Measurements from ENCODE around the gene CA14.
"Not testable (repeated sequence)": the region's sequence is repeated elsewhere in the genome, so short reads cannot be mapped to it uniquely, and the experiment has no call there.

CA14 gene

DNA sequence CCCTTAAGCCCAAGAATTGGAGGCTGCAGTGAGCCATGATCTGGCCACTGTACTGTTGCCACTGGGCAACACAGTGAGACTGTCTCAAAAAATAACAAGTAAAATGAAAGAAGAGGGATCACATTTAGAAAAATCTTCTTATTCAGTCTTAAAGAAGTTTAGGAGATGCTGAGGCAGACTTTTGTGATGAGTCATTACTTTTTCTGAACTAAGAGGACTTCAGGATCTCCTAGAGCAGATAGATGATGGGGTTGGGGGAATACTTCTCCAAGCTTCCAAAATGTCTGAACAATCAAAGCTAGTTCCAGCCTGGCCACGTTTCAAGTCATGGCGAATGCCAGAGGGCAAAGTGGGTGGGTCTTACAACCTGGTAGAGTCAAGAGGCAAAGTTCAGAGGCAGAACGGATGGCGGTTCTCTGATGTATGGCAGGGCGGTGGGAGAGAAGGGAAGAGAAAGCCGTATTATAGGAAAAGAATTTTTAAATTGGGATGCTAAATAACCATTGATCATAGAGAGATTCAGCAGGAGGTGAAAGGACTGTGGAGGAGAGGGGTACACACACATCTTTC lies 22.6 kb downstream of the CA14 start:
- no peak for DNase-seq (ENCODE audit: low spot score)

DNA sequence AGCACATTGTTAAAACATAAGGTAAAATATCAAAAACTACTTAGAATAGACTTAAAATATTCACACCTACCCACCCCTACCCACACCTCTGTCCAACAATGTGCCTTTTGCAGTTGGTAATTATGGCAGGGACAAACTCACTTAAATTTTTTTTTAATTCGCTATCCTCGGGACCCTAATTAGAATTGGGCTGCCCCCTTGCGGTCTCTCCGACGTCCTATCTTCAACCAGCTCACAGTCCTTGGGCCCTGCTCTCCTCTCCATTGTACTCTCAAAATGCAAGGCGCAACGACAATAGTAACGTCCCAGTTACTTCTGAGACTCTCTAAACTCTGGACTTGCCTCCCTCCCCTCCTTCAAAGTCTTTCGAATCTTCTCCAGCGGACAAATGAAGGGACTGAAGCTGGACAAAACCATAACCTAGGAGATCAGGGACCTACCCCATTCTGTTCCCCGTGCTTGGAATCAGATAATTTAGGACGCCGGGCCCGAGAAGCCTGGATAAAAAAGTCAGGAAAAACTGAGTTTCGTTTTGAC lies 23.7 kb downstream of the CA14 start:
- peak; percentile 53 for DNase-seq (ENCODE audit: low spot score)

DNA sequence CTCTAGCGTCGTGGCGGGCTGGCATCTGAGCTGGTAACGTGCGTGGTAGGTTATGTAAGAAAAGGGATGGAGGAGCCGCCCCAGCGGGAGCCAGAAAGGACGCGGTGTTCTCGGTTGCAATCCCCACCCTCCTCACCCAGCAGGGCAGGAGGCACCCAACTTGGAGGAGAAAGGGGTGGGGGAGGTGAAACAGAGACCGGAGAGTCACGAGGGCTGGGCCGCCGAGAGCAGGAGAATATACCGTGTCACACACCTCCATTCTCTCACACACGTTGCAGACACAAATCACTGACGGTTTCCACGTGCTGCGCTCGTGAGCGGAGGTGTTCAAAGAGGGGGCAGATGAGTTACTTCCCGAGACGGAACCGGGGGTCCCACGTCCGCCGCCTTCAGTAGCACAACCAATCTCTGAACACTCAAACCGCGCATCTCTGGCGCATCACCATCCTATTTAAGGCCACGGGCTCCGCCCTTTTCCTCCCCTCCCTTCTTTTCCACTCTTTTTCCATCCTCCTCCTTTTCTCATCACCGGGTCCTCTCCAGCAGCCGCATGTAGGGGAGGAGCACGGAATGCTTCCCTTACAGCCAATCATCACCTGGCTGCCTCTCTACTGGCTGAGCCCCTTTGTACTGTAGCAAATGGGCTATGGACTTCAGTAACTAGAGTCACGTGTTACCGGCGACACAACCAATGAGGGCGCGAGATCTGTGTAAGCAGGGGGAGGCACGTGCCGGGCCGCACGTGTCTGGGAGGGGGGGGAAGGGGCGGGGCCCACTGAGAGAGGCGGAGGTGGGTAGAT lies 24.4 kb downstream of the CA14 start, which contains the start of gene CIART:
TSS of gene CIART (plus strand) at position 797 of the 800 bp plus-strand sequence. CDS start 714 bp downstream, outside the sequence.
- DNase-seq (ENCODE audit: low spot score): peak; percentile 69

DNA sequence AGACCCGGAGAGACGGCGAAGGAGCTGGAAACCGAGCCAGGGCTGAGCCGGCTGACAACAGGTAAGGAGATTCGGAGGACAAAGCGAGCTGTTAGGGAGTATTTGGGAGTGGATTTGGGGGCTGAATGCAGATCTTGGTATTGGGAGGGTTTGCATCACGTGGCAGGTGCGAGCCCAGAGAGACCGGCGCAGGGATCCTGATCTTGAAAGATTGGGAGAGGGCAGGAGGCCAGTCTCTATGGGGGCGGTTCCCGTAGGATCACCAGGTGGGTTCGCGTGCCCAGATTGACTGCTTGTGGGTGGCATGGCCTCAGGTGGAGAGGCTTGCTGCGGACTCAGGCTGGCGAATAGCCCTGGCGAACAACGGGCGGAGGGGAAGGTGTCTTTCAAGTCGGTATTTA lies 25.0 kb downstream of the CA14 start:
- no peak for DNase-seq (ENCODE audit: low spot score)

DNA sequence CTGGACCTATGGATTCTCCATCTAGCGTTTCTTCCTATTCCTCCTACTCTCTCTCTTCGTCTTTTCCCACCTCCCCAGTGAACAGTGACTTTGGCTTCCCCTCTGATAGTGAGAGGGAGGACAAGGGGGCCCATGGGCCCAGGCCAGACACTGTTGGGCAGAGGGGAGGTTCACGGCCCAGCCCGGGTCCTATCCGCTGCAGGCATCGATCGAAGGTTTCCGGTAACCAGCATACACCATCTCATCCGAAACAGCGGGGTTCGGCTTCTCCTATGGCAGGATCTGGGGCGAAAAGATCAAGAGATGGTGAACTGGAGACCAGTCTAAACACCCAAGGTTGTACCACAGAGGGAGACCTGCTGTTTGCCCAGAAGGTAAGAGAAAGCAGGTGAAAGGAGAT lies 25.7 kb downstream of the CA14 start:
- no peak for DNase-seq (ENCODE audit: low spot score)

DNA sequence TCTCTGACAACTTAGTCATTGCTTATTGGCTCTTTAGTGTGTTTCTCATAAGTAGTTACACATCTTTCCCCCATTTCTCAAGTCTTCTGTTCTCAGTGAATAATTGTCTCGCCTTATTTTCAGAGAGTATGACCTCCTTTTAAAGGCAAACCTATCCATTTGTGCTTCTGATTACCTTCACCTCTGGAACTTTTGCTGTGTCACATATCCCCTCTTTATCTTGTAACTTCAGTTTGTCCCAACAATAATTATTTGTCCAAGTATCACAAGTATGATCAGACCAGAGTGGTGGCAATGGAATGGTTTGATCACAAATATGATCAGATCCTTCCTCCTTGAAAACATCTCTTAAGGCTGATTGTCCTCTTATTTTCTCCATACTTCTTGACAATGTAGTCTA lies 30.8 kb downstream of the CA14 start:
- DNase-seq (ENCODE audit: low spot score): no peak

DNA sequence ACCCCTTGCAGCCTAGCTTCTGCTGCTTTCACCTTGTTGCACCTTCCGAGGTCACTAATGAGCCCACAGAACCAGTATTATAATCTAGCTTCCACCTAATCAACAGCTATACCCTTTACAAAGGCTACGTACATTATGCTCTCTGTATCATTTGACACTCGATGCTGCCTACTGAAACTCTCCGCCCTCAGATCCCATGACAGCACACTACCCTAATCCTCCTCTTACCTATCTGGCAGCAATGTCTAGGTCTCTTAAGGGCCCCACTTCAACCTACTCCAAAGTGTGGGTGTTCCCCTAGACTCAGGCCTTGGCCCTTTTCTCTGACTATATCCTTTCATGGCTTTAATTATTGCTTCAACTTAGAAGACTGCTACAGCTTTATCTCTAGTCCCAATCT lies 31.2 kb downstream of the CA14 start:
- no peak for DNase-seq (ENCODE audit: low spot score)

DNA sequence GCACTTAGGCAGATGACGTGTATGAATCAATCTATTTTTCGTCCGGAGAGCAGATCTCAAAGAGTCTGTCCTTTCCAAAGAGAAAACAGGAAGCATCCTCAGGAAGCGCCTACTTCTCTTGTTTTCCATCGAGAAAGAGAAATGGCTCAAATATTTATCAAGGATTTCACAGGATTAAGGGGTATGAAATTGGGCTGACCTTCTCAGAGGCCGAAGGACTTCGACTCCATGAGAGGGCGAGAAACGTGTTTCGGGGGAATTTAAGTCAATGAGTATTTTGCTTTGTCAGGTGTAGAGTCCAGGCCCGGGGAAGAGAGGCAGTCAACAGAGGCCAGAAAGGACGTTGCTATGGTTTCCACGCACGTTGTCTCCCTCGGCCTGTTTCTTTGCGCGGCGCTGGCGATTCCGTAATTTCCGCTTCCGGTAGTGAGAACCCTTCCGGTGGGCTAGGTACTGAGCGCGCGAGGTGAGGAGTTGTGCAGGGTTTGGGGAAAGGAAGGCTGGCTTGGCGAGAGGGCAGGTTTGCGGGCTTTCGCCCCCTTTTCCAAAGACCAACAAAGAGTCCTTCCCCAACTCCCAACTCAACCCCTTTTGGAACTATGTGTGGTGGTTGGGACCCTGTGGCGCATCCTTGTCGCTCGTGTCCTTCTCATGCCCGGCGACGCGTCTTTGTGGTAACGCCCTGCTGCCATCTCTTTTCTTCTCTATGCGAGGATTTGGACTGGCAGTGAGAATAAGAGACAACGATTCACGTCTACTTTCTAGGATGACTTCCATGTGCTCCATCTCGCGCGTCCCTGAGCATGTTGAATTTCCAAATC lies 36.1 kb downstream of the CA14 start, which contains the start of gene MRPS21:
TSS of gene MRPS21 (plus strand) at position 429 of the 821 bp plus-strand sequence. CDS start 506 bp downstream, outside the sequence.
- peak; percentile 79 for DNase-seq (ENCODE audit: low spot score)

DNA sequence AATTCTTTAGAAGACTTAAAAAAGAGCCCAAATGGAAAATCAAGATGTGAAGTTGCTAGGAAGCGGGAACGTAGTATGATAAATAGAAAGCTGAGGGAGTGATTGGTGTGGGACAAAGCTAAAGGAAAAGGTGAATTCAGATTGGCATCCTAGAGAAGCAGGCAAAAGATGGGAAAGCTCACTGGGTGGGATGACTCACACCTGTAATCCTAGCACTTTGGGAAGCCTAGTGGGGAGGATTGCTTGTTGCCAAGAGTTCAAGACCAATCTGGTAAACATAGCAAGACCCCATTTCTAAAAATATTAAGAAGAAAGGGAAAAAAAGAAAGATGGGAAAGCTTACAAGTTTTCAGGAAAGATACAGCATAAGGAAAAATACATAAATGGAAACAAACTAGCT lies 37.9 kb downstream of the CA14 start:
- DNase-seq (ENCODE audit: low spot score): no peak

DNA sequence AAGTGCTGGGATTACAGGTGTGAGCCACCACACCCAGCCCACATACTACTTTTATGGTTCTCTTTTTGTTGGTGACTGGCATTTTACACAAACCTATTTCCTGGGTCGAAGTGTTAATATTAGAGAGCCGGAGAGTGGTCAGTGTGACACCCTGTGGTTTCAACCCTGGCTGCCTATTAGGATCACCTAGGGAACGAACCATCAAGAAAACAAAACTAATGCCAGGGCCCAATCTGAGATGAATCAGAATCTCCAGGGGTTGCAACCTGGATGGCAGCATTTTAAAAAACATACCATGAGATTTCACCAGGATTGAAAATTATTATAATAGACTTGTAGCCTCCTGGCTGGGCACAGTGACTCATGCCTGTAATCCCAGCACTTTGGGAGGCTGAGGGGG lies 42.1 kb downstream of the CA14 start:
- no peak for DNase-seq (ENCODE audit: low spot score)

DNA sequence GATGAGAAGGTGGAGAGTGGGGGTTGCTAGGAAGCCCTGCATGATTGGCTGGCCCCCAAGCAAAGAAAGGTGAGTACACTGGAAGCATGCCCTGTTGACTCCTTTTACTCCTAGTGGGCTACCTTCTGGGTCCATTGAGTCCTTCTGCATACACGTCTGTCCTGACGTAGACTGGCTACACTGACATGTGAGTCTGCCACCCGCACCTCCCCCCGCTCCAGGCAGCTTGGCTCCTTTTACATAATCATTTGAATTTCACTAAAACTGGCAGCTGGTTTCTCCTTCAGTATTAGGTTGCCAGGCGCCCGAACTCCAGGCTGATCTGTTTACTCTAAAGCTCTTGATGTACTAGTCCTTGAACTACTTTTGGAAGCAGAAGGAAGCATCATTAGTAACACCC lies 44.8 kb downstream of the CA14 start:
- DNase-seq (ENCODE audit: low spot score): no peak

DNA sequence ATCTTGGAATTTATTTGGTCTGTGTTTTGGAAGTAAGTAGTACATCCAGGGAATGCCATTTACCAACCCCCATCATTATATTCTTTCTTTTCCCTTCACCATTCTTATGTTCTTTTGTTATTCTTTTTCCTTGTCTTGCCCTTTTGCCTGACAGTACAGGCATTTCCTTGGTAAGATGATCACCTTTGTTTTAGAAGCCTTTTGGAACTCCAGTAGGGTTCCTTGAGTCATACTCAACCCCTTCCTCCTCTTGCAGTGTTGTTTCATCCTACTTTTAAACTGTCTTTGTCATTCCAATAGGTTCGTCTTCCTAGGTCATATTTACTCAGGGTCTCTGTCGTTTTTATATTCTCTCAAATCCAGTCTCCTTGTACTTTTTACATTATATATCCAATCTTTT lies 45.3 kb downstream of the CA14 start:
- no peak for DNase-seq (ENCODE audit: low spot score)

DNA sequence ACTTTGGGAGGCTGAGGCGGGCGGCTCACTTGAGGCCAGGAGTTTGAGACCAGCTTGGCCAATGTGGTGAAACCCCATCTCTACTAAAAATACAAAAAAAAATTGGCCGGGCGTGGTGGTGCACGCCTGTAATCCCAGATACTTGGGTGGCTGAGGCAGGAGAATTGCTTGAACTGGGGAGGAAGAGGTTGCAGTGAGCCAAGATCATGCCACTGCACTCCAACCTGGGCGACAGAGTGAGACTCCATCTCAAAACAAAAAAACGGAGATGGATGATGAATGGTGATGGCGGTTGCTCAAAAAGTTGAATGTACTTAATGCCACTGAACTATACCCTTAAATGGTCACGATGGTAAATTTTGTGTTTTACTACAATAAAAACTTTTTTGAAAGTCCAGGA lies 51.0 kb downstream of the CA14 start:
- DNase-seq (ENCODE audit: low spot score): not testable (repeated sequence)

DNA sequence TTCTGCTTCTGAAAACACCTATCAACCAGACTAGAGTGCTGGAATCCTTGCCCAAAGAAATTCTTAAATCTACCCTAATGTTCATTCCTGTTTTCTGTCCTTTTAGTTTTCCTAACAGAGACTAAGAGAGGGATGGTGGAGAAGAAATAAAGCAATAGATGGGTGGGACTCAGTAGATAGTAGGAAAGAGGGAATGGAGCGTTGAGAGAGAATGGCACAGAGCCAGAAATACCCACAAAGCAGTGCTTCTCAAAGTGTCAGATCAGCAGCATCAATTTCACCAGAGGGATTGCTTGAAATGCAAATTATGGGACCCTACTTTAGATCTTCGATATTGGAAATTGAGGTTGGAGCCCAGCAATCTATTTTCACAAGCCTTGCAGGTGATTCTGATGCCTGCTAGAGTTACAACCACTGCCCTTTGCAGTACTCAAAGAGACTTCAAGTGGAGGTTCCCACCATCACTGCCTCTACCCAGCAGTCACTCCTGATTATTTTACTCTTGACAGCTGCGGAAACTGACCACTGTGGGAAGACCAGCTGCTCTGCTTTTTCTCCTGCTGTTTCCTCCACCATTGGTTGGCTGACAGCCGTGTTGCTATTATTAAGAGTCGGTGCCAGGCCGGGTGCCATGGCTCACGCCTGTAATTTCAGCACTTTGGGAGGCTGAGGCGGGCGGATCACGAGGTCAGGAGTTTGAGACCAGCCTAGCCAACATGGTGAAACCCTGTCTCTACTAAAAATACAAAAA lies 52.4 kb downstream of the CA14 start:
- no peak for DNase-seq (ENCODE audit: low spot score)

DNA sequence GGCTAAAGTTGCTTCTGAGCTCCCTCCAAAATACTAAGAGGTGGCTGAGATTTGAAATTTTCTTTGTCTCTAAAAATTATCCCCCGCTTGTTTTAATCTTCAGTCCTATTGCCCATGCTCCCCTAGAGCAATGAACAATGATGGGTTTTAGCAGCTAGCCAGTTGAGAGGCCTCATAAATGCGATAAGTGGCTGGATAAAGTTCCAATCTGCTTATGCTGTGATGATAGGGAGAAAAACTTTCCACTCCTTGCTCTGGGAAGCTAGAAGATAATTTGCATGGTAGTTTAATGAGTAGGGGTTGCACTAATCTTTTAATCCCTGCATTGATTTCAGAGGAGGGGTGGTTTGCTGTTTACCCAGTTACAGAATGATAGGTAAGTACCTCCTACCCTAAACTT lies 54.2 kb downstream of the CA14 start:
- no peak for DNase-seq (ENCODE audit: low spot score)
